GM23248 (cell line): Measurements from ENCODE around the gene LRRFIP1. TPM values are rescaled to one million over a fixed set of nuclear protein-coding genes. Genes with fewer than 3 reads are reported as not detected.

Experiments used
- DNase-seq: peaks from one replicate; pipeline ENCODE4 v3.0.0-alpha.2; 2015
- H2AFZ ChIP-seq: fragments of 200-600 bp; sonication (generic); 2 replicates; pipeline ENCODE4 v1.6.1; 2016; ENCODE audit warnings: antibody characterized with exemption
- H3F3A ChIP-seq: fragments of 200-600 bp; sonication (generic); 2 replicates; pipeline ENCODE4 v1.6.1; 2016; ENCODE audit warnings: mild to moderate bottlenecking, antibody characterized with exemption, mixed run types; ENCODE audit not compliant: insufficient read depth
- H3K27ac ChIP-seq: fragments of 200-600 bp; sonication (generic); 2 replicates; pipeline ENCODE4 v1.5.1; 2016; ENCODE audit warnings: mild to moderate bottlenecking
- H3K27me3 ChIP-seq: fragments of 200-600 bp; sonication (generic); replicated peaks from 2 replicates; pipeline ENCODE4 v1.6.1; 2016; ENCODE audit warnings: mild to moderate bottlenecking; ENCODE audit not compliant: insufficient read depth
- H3K36me3 ChIP-seq: fragments of 200-600 bp; sonication (generic); 2 replicates; pipeline ENCODE4 v1.6.1; 2016; ENCODE audit warnings: low read depth, mild to moderate bottlenecking
- H3K4me1 ChIP-seq: fragments of 200-600 bp; sonication (generic); 2 replicates; pipeline ENCODE4 v1.6.1; 2016; ENCODE audit warnings: mild to moderate bottlenecking; ENCODE audit not compliant: insufficient read depth
- H3K4me2 ChIP-seq: fragments of 200-600 bp; sonication (generic); one replicate; pipeline ENCODE4 v1.6.1; 2016; ENCODE audit warnings: mild to moderate bottlenecking; ENCODE audit not compliant: unreplicated experiment
- H3K4me3 ChIP-seq: fragments of 200-600 bp; sonication (generic); 2 replicates; pipeline ENCODE4 v1.5.1; 2016; ENCODE audit warnings: mild to moderate bottlenecking
- H3K79me2 ChIP-seq: fragments of 200-600 bp; sonication (generic); 2 replicates; pipeline ENCODE4 v1.6.1; 2016; ENCODE audit warnings: mild to moderate bottlenecking; ENCODE audit not compliant: insufficient read depth
- H3K9ac ChIP-seq: fragments of 200-600 bp; sonication (generic); 2 replicates; pipeline ENCODE4 v1.6.1; 2016; ENCODE audit warnings: mild to moderate bottlenecking
- H3K9me2 ChIP-seq: fragments of 200-600 bp; sonication (generic); 2 replicates; pipeline ENCODE4 v1.6.1; 2016; ENCODE audit warnings: mixed run types, mild to moderate bottlenecking, moderate library complexity; ENCODE audit not compliant: insufficient read depth
- H3K9me3 ChIP-seq: fragments of 200-600 bp; sonication (generic); one replicate; pipeline ENCODE4 v1.6.1; 2017; ENCODE audit warnings: low read depth
- H4K20me1 ChIP-seq: fragments of 200-600 bp; sonication (generic); 2 replicates; pipeline ENCODE4 v1.6.0; 2016; ENCODE audit not compliant: insufficient read depth
- EZH2 ChIP-seq: fragments of 200-600 bp; sonication (generic); IDR thresholded peaks from 2 replicates; pipeline ENCODE4 v1.6.1; 2018; ENCODE audit warnings: antibody characterized with exemption, mild to moderate bottlenecking; ENCODE audit not compliant: insufficient read depth, poor library complexity, severe bottlenecking
- EZH2phosphoT487 ChIP-seq: fragments of 200-600 bp; sonication (generic); IDR thresholded peaks from 2 replicates; pipeline ENCODE4 v1.6.1; 2018; ENCODE audit warnings: antibody characterized with exemption, moderate library complexity, mild to moderate bottlenecking, low read depth; ENCODE audit not compliant: insufficient read depth
- WGBS, 2 experiments: methylation state at CpG; one replicate each; pipeline ENCODE4 v1.1.6; 2015 to 2017; ENCODE audit warnings: low lambda C conversion rate in 2 of 2, low coverage in 1 of 2; ENCODE audit errors: missing lambda C conversion rate in 2 of 2; 5-methylcytosine and 5-hydroxymethylcytosine counted together
- in situ Hi-C: fragments of 300-500 bp; cut with MboI; formaldehyde crosslinking; loops from 2 replicates; pipeline ENCODE4 v1.15.0; 2020
- polyA plus RNA-seq: library from polyadenylated mRNA; unstranded; fragments of >200 nt; fragmentation: Nextera tagmentation; extraction: Ambion mirVana; gene quantifications from 2 replicates; pipeline ENCODE4 v1.2.1, GENCODE V29; 2016
- total RNA-seq: library from RNA; depleted of rRNA; stranded (reverse); fragments of >200 nt; shearing (Covaris generic); gene quantifications from 2 replicates; pipeline ENCODE4 v1.2.3, GENCODE V29; 2014

Gene LRRFIP1
- total and polyA plus RNA-seq, 2 experiments from 2014 or later = 84.4 to 159 TPM

DNA sequence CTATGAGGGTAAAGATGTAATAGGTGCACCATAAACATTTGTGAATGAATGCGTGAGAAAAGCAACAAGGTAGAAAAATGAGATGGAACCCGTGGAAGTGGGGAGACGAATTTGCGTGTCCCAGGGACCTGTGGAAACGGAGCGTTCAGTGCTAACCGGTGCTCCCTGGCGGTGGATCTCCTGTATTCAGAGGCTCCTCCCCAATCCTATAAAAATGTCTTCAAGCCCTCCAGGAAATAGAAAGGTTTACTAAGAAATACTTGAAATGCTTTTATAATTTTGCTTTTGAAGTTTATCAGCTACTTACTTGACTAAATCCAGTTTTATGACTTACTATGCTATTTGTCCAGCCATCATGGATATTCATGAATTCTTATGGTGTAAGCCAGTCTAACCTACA lies 108.4 kb downstream of the LRRFIP1 start:
- in situ Hi-C loops = no loop called here
- Histone ChIP-seq H3K4me1 (peaks cover 19% of the 10 kb centered on the region), H3K9ac (no peak overlapping the region), H3K27me3 (no peaks in the 10 kb centered on the region), H3F3A (peaks cover 12% of the 10 kb centered on the region), H3K4me3 (no peak overlapping the region), H3K36me3 (peaks cover 8% of the 10 kb centered on the region), H3K27ac (no peak overlapping the region), H3K79me2 (peaks cover 98% of the 10 kb centered on the region), H3K9me3 (no peaks in the 10 kb centered on the region), H2AFZ (no peak overlapping the region), H3K9me2 (no peaks in the 10 kb centered on the region), H4K20me1 (no peaks in the 10 kb centered on the region), H3K4me2 (no peak overlapping the region)
- WGBS, 2 experiments = 90 to 92% methylated on average over 8 of the region's 8 CpGs
- no peak for TF ChIP-seq EZH2phosphoT487
- DNase-seq = no peak

DNA sequence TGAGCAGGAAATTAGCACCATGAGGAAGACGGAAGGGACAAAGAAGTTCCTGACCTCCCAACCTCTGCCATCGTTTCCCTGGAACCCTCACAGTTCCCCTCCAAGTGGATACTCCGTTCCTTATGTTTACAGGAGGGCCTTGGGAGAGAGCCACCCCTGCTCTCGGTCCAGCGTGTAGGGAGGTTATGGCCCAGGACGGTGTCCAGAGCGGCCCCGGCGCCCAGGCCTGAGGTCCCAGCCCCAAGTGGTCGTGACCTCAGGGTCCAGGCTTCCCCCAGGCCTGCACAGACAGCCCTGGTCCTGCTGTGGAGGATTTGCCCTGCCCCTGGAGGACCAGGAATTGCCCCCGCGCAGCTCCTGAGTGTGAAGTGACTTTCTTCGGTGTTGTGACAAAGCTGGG lies 109.4 kb downstream of the LRRFIP1 start:
- H3K4me3 ChIP-seq = no peak overlapping the region
- H3K79me2 ChIP-seq = peaks cover 98% of the 10 kb centered on the region
- peaks cover 9% of the 10 kb centered on the region for H3F3A ChIP-seq
- H3K36me3 ChIP-seq = peaks cover 8% of the 10 kb centered on the region
- H3K4me2 ChIP-seq = no peak overlapping the region
- TF ChIP-seq EZH2phosphoT487 (no peak), EZH2 (no peak)
- H3K9ac ChIP-seq = no peak overlapping the region
- no peaks in the 10 kb centered on the region for H3K27me3 ChIP-seq
- H2AFZ ChIP-seq = no peak overlapping the region
- no peaks in the 10 kb centered on the region for H3K9me2 ChIP-seq
- H4K20me1 ChIP-seq = no peaks in the 10 kb centered on the region
- H3K9me3 ChIP-seq = no peaks in the 10 kb centered on the region
- DNase-seq = no peak
- 87 to 89% methylated on average over 11 to 13 of the region's 13 CpGs for WGBS, 2 experiments
- in situ Hi-C loops = no loop called here
- no peak overlapping the region for H3K27ac ChIP-seq
- H3K4me1 ChIP-seq = peaks cover 9% of the 10 kb centered on the region

DNA sequence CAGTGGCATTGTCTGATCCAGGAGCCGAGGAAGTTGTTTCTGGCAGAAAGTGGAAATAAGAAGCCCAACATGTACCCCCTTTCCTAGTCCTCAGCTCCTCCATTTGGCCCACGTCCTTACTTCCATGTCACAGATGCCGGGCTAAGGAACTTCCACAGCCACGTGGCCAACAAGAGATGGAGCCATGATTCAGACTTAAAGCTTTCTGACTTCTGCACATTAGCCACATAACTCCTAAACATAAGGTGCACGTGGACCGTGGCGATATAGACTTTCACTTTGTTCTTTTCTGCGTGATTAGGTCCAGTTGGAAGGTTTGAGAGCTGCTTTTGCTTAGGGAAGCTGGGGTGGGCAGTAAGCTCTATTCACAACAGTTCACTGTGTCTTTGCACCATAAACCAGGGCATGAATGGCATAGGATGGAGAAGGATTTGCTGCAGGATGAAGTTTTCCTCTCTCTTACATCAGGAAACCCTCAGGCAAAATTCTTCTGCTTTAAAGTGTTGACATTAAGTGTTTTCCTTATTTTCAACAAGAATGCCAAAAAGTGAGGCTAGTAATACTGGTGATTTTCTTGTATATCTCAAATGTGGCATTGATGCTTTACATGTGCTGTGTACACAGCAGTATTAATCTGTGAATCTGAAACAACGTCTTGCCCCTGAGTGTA lies 109.9 kb downstream of the LRRFIP1 start:
- Histone ChIP-seq H3K9me3 (no peaks in the 10 kb centered on the region), H3K79me2 (peaks cover 98% of the 10 kb centered on the region), H3K9me2 (no peaks in the 10 kb centered on the region), H3K4me2 (no peak overlapping the region), H4K20me1 (no peaks in the 10 kb centered on the region), H3K36me3 (peaks cover 8% of the 10 kb centered on the region), H3K27me3 (no peaks in the 10 kb centered on the region), H3K9ac (no peak overlapping the region), H3F3A (peaks cover 5% of the 10 kb centered on the region; the same call in 1 of the 2 replicates), H2AFZ (no peak overlapping the region), H3K27ac (no peak overlapping the region), H3K4me1 (peaks cover 4% of the 10 kb centered on the region), H3K4me3 (no peak overlapping the region)
- TF ChIP-seq EZH2 = no peak
- no peak for TF ChIP-seq EZH2phosphoT487
- DNase-seq = no peak
- in situ Hi-C loops = no loop called here
- 87 to 90% methylated on average over 9 of the region's 9 CpGs for WGBS, 2 experiments

DNA sequence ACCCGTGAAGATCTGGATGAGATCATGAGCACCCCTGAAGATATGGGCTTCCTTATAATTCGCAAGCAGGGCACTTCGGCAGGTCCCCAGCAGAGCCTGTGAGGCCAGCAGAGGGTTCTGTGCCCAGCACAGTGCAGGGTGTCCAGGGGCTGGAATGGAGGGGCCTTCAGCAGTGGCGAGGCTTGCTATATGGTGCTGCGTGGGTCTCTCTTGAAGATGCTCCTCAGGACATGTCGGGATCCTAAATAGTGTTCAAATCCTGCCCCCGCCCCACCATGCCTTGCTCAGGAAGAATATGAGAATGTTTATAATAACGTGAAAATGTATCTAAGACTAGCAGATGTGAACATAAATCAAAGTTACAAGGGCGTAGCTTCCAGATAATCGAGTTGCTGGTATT lies 110.9 kb downstream of the LRRFIP1 start:
- H3F3A ChIP-seq = peaks cover 1% of the 10 kb centered on the region
- 95 to 96% methylated on average over 10 of the region's 10 CpGs for WGBS, 2 experiments
- in situ Hi-C loops = no loop called here
- H3K9ac ChIP-seq = no peak overlapping the region
- no peaks in the 10 kb centered on the region for H3K9me2 ChIP-seq
- no peak overlapping the region for H3K4me2 ChIP-seq
- TF ChIP-seq EZH2phosphoT487 = no peak
- no peak for TF ChIP-seq EZH2
- no peak overlapping the region for H3K27ac ChIP-seq
- no peaks in the 10 kb centered on the region for H3K27me3 ChIP-seq
- H4K20me1 ChIP-seq = no peaks in the 10 kb centered on the region
- H3K36me3 ChIP-seq = peaks cover 8% of the 10 kb centered on the region
- no peaks in the 10 kb centered on the region for H3K9me3 ChIP-seq
- H2AFZ ChIP-seq = no peak overlapping the region
- peaks cover 98% of the 10 kb centered on the region for H3K79me2 ChIP-seq
- no peak for DNase-seq
- H3K4me1 ChIP-seq = peaks cover under 1% of the 10 kb centered on the region; the same call in 1 of the 2 replicates
- no peak overlapping the region for H3K4me3 ChIP-seq
